ENCODE results near the gene NAT8. TPM values are rescaled to one million over a fixed set of nuclear protein-coding genes. Genes with fewer than 3 reads are reported as not detected.
"Not testable (repeated sequence)": the region's sequence is repeated elsewhere in the genome, so short reads cannot be mapped to it uniquely, and the experiment has no call there.

NAT8 gene
- total RNA-seq, 1 donor from 2014 or later = not detected

DNA sequence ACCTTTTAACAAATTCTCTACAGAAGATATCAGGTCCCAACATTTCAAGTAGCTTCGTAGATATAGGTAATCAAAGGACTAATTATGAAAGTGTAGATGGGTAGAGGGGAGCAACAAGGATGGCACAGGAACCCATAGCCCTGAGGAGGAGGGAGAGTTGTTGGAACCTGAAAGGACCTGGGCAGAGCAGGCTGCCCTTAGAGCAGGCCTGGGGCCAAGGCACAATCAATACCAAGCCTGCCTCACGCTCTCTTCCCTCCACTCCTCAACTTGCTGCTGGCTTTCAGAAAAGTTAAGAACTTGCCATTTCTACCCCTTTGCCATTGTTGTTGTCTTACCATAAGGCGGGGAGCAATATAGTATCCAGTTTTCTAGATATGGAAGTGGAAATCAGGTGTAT lies 10.1 kb upstream of the NAT8 start:
- Mint-ChIP-seq H3K36me3 (ENCODE audit: unreplicated experiment) (no peaks in the 10 kb centered on the region), H3K27ac (ENCODE audit: unreplicated experiment) (no peak overlapping the region), H3K9me3 (ENCODE audit: unreplicated experiment) (no peaks in the 10 kb centered on the region), H3K4me3 (ENCODE audit: unreplicated experiment) (no peak overlapping the region), H3K27me3 (ENCODE audit: unreplicated experiment) (peaks cover 36% of the 10 kb centered on the region), H3K4me1 (ENCODE audit: unreplicated experiment) (no peaks in the 10 kb centered on the region)
- no peak for DNase-seq (ENCODE audit: extremely low spot score, unreplicated experiment)
- TF ChIP-seq, protein P1, sequence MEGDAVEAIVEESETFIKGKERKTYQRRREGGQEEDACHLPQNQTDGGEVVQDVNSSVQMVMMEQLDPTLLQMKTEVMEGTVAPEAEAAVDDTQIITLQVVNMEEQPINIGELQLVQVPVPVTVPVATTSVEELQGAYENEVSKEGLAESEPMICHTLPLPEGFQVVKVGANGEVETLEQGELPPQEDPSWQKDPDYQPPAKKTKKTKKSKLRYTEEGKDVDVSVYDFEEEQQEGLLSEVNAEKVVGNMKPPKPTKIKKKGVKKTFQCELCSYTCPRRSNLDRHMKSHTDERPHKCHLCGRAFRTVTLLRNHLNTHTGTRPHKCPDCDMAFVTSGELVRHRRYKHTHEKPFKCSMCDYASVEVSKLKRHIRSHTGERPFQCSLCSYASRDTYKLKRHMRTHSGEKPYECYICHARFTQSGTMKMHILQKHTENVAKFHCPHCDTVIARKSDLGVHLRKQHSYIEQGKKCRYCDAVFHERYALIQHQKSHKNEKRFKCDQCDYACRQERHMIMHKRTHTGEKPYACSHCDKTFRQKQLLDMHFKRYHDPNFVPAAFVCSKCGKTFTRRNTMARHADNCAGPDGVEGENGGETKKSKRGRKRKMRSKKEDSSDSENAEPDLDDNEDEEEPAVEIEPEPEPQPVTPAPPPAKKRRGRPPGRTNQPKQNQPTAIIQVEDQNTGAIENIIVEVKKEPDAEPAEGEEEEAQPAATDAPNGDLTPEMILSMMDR (IDR thresholded peaks at IDR 0.05) = no peak

- Mint-ChIP-seq H3K27ac (ENCODE audit: unreplicated experiment) (no peak overlapping the region), H3K9me3 (ENCODE audit: unreplicated experiment) (no peaks in the 10 kb centered on the region), H3K4me3 (ENCODE audit: unreplicated experiment) (no peak overlapping the region), H3K36me3 (ENCODE audit: unreplicated experiment) (no peaks in the 10 kb centered on the region), H3K4me1 (ENCODE audit: unreplicated experiment) (no peaks in the 10 kb centered on the region), H3K27me3 (ENCODE audit: unreplicated experiment) (peaks cover 42% of the 10 kb centered on the region)
- TF ChIP-seq, protein P1 (IDR thresholded peaks at IDR 0.05) = no peak
- no peak for DNase-seq (ENCODE audit: extremely low spot score, unreplicated experiment)
These were observed 9.5 kb upstream of the NAT8 start for GRCh38 chr2:73651591-73652230.

DNA sequence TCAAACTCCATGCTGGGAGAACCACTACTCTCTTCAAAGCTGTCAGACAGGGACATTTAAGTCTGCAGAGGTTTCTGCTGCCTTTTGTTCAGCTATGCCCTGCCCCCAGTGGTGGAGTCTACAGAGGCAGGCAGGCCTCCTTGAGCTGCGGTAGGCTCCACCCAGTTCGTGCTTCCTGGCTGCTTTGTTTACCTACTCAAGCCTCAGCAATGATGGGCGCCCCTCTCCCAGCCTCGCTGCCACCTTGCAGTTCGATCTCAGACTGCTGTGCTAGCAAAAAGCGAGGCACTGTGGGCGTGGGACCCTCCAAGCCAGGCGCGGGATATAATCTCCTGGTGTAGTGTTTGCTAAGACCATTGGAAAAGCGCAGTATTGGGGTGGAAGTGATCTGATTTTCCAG lies 5.5 kb upstream of the NAT8 start:
- not testable (repeated sequence) for H3K9me3 Mint-ChIP-seq (ENCODE audit: unreplicated experiment); H3K27ac Mint-ChIP-seq (ENCODE audit: unreplicated experiment); DNase-seq (ENCODE audit: extremely low spot score, unreplicated experiment); H3K4me3 Mint-ChIP-seq (ENCODE audit: unreplicated experiment); H3K36me3 Mint-ChIP-seq (ENCODE audit: unreplicated experiment); H3K4me1 Mint-ChIP-seq (ENCODE audit: unreplicated experiment)
- peaks cover 42% of the 10 kb centered on the region for H3K27me3 Mint-ChIP-seq (ENCODE audit: unreplicated experiment)

DNA sequence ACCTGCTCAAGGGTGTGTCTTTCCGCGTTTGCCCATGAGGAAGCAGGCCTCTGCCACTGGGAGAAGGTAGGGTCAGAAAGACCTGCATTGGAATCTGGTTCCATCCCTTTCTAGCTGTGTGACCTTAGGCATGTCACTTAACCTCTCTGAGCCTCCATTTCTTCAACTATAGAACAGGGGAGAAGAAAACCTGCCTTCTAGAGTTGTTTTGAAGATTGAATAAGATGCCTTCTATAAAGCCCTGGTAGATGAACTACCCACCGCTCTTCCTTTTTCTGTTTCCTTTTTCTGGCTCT lies 507 bp downstream of the NAT8 start:
- no peak overlapping the region for H3K4me3 Mint-ChIP-seq (ENCODE audit: unreplicated experiment)

DNA sequence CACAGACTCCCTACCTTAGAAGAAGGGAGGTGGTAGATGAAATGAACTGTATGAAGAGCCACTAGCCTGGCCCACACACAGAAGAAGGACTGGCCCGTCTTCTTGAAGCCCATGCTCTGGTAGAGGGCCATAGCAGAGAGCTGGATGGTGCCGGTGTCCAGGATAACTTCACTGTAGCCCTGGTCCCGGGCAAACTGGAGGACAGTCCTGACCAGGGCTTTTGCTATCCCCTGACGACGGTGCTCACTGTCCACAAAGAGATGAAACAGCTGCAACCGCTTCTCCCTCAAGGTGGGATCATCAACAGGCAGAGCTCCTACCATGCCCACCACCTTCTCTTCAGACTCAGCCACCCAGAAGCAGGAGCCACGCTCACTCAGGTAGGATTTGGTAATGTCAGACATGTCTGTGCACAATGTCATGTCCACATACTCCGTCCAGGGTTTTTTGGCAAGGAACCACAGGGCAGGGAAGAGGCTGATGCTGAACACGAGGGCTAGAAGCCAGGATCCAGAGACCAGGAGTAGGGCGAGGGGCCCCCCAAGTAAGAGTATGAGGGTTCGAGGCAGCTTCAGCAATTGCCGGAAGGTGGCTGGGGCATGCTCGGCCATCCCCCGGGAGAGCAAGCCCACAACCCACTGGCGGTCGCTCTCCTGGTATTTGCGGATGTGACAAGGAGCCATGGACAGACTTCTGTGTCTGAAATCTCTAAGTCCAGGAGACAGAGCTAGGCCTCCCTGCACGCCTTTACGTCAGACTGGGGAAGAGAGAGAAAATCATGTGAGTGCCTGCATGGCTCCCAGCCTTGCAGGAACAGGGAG lies 1.1 kb downstream of the NAT8 start:
- TF ChIP-seq, protein P1 (IDR thresholded peaks at IDR 0.05) = no peak
- Mint-ChIP-seq H3K27me3 (ENCODE audit: unreplicated experiment) (peaks cover 16% of the 10 kb centered on the region), H3K36me3 (ENCODE audit: unreplicated experiment) (no peaks in the 10 kb centered on the region), H3K4me3 (ENCODE audit: unreplicated experiment) (no peak overlapping the region), H3K27ac (ENCODE audit: unreplicated experiment) (no peak overlapping the region), H3K4me1 (ENCODE audit: unreplicated experiment) (no peaks in the 10 kb centered on the region), H3K9me3 (ENCODE audit: unreplicated experiment) (peaks cover 5% of the 10 kb centered on the region)
- DNase-seq (ENCODE audit: extremely low spot score, unreplicated experiment) = no peak

More for the DNA sequence above, 507 bp downstream of the NAT8 start:
- H3K27ac Mint-ChIP-seq (ENCODE audit: unreplicated experiment) = no peak overlapping the region
- TF ChIP-seq, protein P1 (IDR thresholded peaks at IDR 0.05) = no peak
- no peak for DNase-seq (ENCODE audit: extremely low spot score, unreplicated experiment)
- H3K36me3 Mint-ChIP-seq (ENCODE audit: unreplicated experiment) = no peaks in the 10 kb centered on the region
- peaks cover 5% of the 10 kb centered on the region for H3K9me3 Mint-ChIP-seq (ENCODE audit: unreplicated experiment)
- no peaks in the 10 kb centered on the region for H3K4me1 Mint-ChIP-seq (ENCODE audit: unreplicated experiment)
- peaks cover 20% of the 10 kb centered on the region for H3K27me3 Mint-ChIP-seq (ENCODE audit: unreplicated experiment)

Measured in osteocyte (in vitro differentiated cells).